ENCODE data around the gene TEX35.

Gene TEX35

GRCh38 chr1:178520803-178521202 lies 7.9 kb downstream of the TEX35 start:
- no peak for DNase-seq (ENCODE audit: extremely low read depth, insufficient read length)
- TF ChIP-seq CTCF (IDR thresholded peaks at IDR 0.05; ENCODE audit: insufficient read depth, low read length, poor library complexity, severe bottlenecking) = no peak
- H3K27me3 ChIP-seq (replicated peaks; ENCODE audit: control insufficient read depth, insufficient read depth, low read length) = no peaks in the 10 kb centered on the region
- H3K4me3 ChIP-seq (replicated peaks; ENCODE audit: low read depth, low read length) = no peak overlapping the region
- H3K36me3 ChIP-seq (ENCODE audit: control insufficient read depth, insufficient read depth, low read length) = no peaks in the 10 kb centered on the region

GRCh38 chr1:178521241-178521640 lies 8.3 kb downstream of the TEX35 start:
- DNase-seq (ENCODE audit: extremely low read depth, insufficient read length) = no peak
- Histone ChIP-seq H3K27me3 (replicated peaks; ENCODE audit: control insufficient read depth, insufficient read depth, low read length) (no peaks in the 10 kb centered on the region), H3K4me3 (replicated peaks; ENCODE audit: low read depth, low read length) (no peak overlapping the region), H3K36me3 (ENCODE audit: control insufficient read depth, insufficient read depth, low read length) (no peaks in the 10 kb centered on the region)
- no peak for TF ChIP-seq CTCF (IDR thresholded peaks at IDR 0.05; ENCODE audit: insufficient read depth, low read length, poor library complexity, severe bottlenecking)

GRCh38 chr1:178527117-178527516 lies 14.2 kb downstream of the TEX35 start:
- TF ChIP-seq CTCF (IDR thresholded peaks at IDR 0.05; ENCODE audit: insufficient read depth, low read length, poor library complexity, severe bottlenecking) = no peak
- H3K4me3 ChIP-seq (replicated peaks; ENCODE audit: low read depth, low read length) = no peak overlapping the region
- DNase-seq (ENCODE audit: extremely low read depth, insufficient read length) = no peak
- no peaks in the 10 kb centered on the region for H3K36me3 ChIP-seq (ENCODE audit: control insufficient read depth, insufficient read depth, low read length)
- no peaks in the 10 kb centered on the region for H3K27me3 ChIP-seq (replicated peaks; ENCODE audit: control insufficient read depth, insufficient read depth, low read length)

GRCh38 chr1:178528228-178528952 lies 15.5 kb downstream of the TEX35 start:
- H3K27me3 ChIP-seq (replicated peaks; ENCODE audit: control insufficient read depth, insufficient read depth, low read length) = no peaks in the 10 kb centered on the region
- no peak for TF ChIP-seq CTCF (IDR thresholded peaks at IDR 0.05; ENCODE audit: insufficient read depth, low read length, poor library complexity, severe bottlenecking)
- H3K4me3 ChIP-seq (replicated peaks; ENCODE audit: low read depth, low read length) = no peak overlapping the region
- H3K36me3 ChIP-seq (ENCODE audit: control insufficient read depth, insufficient read depth, low read length) = no peaks in the 10 kb centered on the region
- DNase-seq (ENCODE audit: extremely low read depth, insufficient read length) = no peak

- TF ChIP-seq CTCF (IDR thresholded peaks at IDR 0.05; ENCODE audit: insufficient read depth, low read length, poor library complexity, severe bottlenecking) = no peak
- Histone ChIP-seq H3K36me3 (ENCODE audit: control insufficient read depth, insufficient read depth, low read length) (no peaks in the 10 kb centered on the region), H3K4me3 (replicated peaks; ENCODE audit: low read depth, low read length) (no peak overlapping the region), H3K27me3 (replicated peaks; ENCODE audit: control insufficient read depth, insufficient read depth, low read length) (no peaks in the 10 kb centered on the region)
- no peak for DNase-seq (ENCODE audit: extremely low read depth, insufficient read length)
These were observed 16.0 kb downstream of the TEX35 start for GRCh38 chr1:178528953-178529335.

Data from GM06990 (cell line).